ENCODE data around the gene FADS1. TPM values are rescaled to one million over a fixed set of nuclear protein-coding genes. Genes with fewer than 3 reads are reported as not detected.

FADS1 gene
- total RNA-seq, 1 experiment from 2014 or later = 105 TPM

DNA sequence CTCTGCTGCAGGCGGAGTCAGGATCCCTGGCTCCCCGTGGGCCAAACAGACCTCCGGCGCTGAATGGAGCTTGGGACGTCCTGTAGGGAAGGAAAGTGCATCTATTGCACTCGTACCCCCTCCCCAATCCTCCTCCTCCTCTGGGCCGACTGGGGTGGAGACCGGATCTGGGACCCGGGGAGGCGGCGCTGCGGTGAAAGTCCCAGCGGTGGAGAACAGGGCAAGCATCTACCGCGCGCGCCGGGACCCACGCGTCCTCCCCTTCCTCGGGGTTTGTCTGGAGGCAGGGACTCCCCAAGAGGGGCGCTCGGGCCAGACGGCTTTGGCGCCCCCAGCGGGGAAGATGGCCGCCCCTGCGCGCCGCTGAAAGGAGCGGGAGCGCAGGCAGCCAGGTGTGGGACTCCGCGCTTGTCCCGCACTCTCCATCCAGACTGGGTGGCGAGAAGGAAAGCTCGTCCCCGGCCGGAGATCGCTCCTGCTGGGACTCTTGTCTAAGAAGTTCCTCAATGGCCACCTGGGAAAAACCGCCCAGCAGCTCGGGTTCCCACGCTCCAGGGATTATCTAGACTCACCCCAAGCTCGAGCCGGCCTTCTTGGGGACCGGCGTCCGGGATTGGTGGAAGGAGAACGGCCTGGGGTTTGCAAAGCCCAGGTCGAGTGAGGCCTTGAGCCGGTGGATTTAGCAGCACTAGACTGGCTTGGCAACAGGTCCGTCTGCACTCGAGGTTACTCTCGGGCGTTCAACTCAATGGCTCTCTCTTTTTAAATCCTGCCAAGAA lies 12.0 kb upstream of the FADS1 start (continued):
- TF ChIP-seq, protein P1, sequence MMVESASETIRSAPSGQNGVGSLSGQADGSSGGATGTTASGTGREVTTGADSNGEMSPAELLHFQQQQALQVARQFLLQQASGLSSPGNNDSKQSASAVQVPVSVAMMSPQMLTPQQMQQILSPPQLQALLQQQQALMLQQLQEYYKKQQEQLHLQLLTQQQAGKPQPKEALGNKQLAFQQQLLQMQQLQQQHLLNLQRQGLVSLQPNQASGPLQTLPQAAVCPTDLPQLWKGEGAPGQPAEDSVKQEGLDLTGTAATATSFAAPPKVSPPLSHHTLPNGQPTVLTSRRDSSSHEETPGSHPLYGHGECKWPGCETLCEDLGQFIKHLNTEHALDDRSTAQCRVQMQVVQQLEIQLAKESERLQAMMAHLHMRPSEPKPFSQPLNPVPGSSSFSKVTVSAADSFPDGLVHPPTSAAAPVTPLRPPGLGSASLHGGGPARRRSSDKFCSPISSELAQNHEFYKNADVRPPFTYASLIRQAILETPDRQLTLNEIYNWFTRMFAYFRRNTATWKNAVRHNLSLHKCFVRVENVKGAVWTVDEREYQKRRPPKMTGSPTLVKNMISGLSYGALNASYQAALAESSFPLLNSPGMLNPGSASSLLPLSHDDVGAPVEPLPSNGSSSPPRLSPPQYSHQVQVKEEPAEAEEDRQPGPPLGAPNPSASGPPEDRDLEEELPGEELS (CRISPR knock-in tag; IDR thresholded peaks at IDR 0.05) = no peak; the same call in 1 of the 2 replicates
- no peak for TF ChIP-seq CREB1 (CRISPR knock-in tag; IDR thresholded peaks at IDR 0.05)
- no peak for TF ChIP-seq ZNF671 (CRISPR knock-in tag; IDR thresholded peaks at IDR 0.05)
- TF ChIP-seq, protein P2, sequence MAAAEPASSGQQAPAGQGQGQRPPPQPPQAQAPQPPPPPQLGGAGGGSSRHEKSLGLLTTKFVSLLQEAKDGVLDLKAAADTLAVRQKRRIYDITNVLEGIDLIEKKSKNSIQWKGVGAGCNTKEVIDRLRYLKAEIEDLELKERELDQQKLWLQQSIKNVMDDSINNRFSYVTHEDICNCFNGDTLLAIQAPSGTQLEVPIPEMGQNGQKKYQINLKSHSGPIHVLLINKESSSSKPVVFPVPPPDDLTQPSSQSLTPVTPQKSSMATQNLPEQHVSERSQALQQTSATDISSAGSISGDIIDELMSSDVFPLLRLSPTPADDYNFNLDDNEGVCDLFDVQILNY (CRISPR knock-in tag; IDR thresholded peaks at IDR 0.05) = no peak
- TF ChIP-seq ZNF416 (CRISPR knock-in tag; IDR thresholded peaks at IDR 0.05) = no peak
- TF ChIP-seq KAT7 (CRISPR knock-in tag; IDR thresholded peaks at IDR 0.05; ENCODE audit: borderline replicate concordance) = 0 out of 2 replicates have a peak, but pooled peaks have one; percentile 17

DNA sequence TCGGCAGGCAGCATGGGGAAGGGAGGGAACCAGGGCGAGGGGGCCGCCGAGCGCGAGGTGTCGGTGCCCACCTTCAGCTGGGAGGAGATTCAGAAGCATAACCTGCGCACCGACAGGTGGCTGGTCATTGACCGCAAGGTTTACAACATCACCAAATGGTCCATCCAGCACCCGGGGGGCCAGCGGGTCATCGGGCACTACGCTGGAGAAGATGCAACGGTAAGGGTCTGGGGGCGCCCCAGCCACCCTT lies 11.5 kb upstream of the FADS1 start:
- Mint-ChIP-seq H3K27ac (peak overlapping the region; percentile 90), H3K27me3 (ENCODE audit: low read depth) (no peaks in the 10 kb centered on the region), H3K9me3 (no peaks in the 10 kb centered on the region), H3K4me3 (peak overlapping the region; percentile 85), H3K36me3 (peaks cover 5% of the 10 kb centered on the region; the same call in 1 of the 2 replicates), H3K4me1 (peaks cover 53% of the 10 kb centered on the region)
- POLR2A ChIA-PET = interaction anchor here (6.5 kb wide), 1 partner anchor 13 kb away, joined by 66 read pairs; the partner anchor contains the start of gene FADS1
- TF ChIP-seq CREM (CRISPR knock-in tag; IDR thresholded peaks at IDR 0.05) (no peak), KAT7 (CRISPR knock-in tag; IDR thresholded peaks at IDR 0.05; ENCODE audit: borderline replicate concordance) (no peak), SMAD3 (CRISPR knock-in tag; IDR thresholded peaks at IDR 0.05; ENCODE audit: borderline replicate concordance) (0 out of 2 replicates have a peak, but pooled peaks have one; percentile 2), EMX1 (CRISPR knock-in tag; IDR thresholded peaks at IDR 0.05) (peak; percentile 16; the same call in 1 of the 2 replicates), ESRRA (CRISPR knock-in tag; IDR thresholded peaks at IDR 0.05; ENCODE audit: borderline replicate concordance) (no peak), CREB1 (CRISPR knock-in tag; IDR thresholded peaks at IDR 0.05) (no peak), GTF2I (CRISPR knock-in tag; conservative IDR thresholded peaks at IDR 0.05) (no peak), NFATC4 (CRISPR knock-in tag; IDR thresholded peaks at IDR 0.05) (no peak), ZNF416 (CRISPR knock-in tag; IDR thresholded peaks at IDR 0.05) (peak; percentile 81; the same call in 1 of the 2 replicates), ATF1 (CRISPR knock-in tag; IDR thresholded peaks at IDR 0.05) (peak; percentile 75; the same call in 1 of the 2 replicates), HMGA2 (CRISPR knock-in tag; IDR thresholded peaks at IDR 0.05) (no peak)
- TF ChIP-seq, protein P3, sequence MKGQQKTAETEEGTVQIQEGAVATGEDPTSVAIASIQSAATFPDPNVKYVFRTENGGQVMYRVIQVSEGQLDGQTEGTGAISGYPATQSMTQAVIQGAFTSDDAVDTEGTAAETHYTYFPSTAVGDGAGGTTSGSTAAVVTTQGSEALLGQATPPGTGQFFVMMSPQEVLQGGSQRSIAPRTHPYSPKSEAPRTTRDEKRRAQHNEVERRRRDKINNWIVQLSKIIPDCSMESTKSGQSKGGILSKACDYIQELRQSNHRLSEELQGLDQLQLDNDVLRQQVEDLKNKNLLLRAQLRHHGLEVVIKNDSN (CRISPR knock-in tag; IDR thresholded peaks at IDR 0.05) = peak; percentile 1; the same call in 1 of the 2 replicates
- TF ChIP-seq, protein P4, sequence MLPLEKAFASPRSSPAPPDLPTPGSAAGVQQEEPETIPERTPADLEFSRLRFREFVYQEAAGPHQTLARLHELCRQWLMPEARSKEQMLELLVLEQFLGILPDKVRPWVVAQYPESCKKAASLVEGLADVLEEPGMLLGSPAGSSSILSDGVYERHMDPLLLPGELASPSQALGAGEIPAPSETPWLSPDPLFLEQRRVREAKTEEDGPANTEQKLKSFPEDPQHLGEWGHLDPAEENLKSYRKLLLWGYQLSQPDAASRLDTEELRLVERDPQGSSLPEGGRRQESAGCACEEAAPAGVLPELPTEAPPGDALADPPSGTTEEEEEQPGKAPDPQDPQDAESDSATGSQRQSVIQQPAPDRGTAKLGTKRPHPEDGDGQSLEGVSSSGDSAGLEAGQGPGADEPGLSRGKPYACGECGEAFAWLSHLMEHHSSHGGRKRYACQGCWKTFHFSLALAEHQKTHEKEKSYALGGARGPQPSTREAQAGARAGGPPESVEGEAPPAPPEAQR (CRISPR knock-in tag; IDR thresholded peaks at IDR 0.05) = no peak
- TF ChIP-seq, protein P5, sequence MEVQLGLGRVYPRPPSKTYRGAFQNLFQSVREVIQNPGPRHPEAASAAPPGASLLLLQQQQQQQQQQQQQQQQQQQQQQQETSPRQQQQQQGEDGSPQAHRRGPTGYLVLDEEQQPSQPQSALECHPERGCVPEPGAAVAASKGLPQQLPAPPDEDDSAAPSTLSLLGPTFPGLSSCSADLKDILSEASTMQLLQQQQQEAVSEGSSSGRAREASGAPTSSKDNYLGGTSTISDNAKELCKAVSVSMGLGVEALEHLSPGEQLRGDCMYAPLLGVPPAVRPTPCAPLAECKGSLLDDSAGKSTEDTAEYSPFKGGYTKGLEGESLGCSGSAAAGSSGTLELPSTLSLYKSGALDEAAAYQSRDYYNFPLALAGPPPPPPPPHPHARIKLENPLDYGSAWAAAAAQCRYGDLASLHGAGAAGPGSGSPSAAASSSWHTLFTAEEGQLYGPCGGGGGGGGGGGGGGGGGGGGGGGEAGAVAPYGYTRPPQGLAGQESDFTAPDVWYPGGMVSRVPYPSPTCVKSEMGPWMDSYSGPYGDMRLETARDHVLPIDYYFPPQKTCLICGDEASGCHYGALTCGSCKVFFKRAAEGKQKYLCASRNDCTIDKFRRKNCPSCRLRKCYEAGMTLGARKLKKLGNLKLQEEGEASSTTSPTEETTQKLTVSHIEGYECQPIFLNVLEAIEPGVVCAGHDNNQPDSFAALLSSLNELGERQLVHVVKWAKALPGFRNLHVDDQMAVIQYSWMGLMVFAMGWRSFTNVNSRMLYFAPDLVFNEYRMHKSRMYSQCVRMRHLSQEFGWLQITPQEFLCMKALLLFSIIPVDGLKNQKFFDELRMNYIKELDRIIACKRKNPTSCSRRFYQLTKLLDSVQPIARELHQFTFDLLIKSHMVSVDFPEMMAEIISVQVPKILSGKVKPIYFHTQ (CRISPR knock-in tag; IDR thresholded peaks at IDR 0.05) = no peak
- TF ChIP-seq, protein P6, sequence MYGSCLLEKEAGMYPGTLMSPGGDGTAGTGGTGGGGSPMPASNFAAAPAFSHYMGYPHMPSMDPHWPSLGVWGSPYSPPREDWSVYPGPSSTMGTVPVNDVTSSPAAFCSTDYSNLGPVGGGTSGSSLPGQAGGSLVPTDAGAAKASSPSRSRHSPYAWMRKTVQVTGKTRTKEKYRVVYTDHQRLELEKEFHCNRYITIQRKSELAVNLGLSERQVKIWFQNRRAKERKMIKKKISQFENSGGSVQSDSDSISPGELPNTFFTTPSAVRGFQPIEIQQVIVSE (CRISPR knock-in tag; IDR thresholded peaks at IDR 0.05; ENCODE audit: borderline replicate concordance) = no peak
- TF ChIP-seq, protein P7, sequence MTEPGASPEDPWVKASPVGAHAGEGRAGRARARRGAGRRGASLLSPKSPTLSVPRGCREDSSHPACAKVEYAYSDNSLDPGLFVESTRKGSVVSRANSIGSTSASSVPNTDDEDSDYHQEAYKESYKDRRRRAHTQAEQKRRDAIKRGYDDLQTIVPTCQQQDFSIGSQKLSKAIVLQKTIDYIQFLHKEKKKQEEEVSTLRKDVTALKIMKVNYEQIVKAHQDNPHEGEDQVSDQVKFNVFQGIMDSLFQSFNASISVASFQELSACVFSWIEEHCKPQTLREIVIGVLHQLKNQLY (CRISPR knock-in tag; IDR thresholded peaks at IDR 0.05) = no peak
- no peak for ATAC-seq
- CTCF ChIA-PET = interaction anchor here (0.9 to 4.7 kb wide), 5 partner anchors 13 to 110 kb away, joined by 3 to 40 read pairs (median 14); partner anchors contain the start of gene FADS1
- no peak for DNase-seq (ENCODE audit: low spot score)
